LNCAP (cell line): Measurements from ENCODE around the gene IPO13.

Experiments used
- CTCF ChIP-seq: fragments of 450-650 bp; IDR thresholded peaks from 2 replicates; pipeline ENCODE4 v1.5.1; 2017; ENCODE audit warnings: mild to moderate bottlenecking

The IPO13 gene

GRCh38 chr1:43937179-43937865 lies 9.4 kb upstream of the IPO13 start:
- no peak for TF ChIP-seq CTCF

- no peak for TF ChIP-seq CTCF
Observed at GRCh38 chr1:43938383-43938782, 8.4 kb upstream of the IPO13 start.

GRCh38 chr1:43938892-43939587 lies 7.7 kb upstream of the IPO13 start:
- TF ChIP-seq CTCF = no peak

GRCh38 chr1:43942411-43942810 lies 4.3 kb upstream of the IPO13 start:
- no peak for TF ChIP-seq CTCF

- TF ChIP-seq CTCF = no peak
Observed at GRCh38 chr1:43944860-43945259, 1.9 kb upstream of the IPO13 start.

- no peak for TF ChIP-seq CTCF
Observed at GRCh38 chr1:43945674-43946235, 995 bp upstream of the IPO13 start.

GRCh38 chr1:43947061-43947873 lies 517 bp downstream of the IPO13 start:
- TF ChIP-seq CTCF = no peak
